HG02759 (cell line): ENCODE data around the gene HOMER3.
A peak's percentile ranks its signal among the peaks of the same experiment; 100 is the strongest.
"Not testable (repeated sequence)": the region's sequence is repeated elsewhere in the genome, so short reads cannot be mapped to it uniquely, and the experiment has no call there.

Experiments used
- ATAC-seq: cut with Tn5 transposase; IDR thresholded peaks from one replicate; pipeline ENCODE4 v1.9.1; 2021; ENCODE audit warnings: mild to moderate bottlenecking, moderate library complexity; ENCODE audit not compliant: unreplicated experiment

The HOMER3 gene

DNA sequence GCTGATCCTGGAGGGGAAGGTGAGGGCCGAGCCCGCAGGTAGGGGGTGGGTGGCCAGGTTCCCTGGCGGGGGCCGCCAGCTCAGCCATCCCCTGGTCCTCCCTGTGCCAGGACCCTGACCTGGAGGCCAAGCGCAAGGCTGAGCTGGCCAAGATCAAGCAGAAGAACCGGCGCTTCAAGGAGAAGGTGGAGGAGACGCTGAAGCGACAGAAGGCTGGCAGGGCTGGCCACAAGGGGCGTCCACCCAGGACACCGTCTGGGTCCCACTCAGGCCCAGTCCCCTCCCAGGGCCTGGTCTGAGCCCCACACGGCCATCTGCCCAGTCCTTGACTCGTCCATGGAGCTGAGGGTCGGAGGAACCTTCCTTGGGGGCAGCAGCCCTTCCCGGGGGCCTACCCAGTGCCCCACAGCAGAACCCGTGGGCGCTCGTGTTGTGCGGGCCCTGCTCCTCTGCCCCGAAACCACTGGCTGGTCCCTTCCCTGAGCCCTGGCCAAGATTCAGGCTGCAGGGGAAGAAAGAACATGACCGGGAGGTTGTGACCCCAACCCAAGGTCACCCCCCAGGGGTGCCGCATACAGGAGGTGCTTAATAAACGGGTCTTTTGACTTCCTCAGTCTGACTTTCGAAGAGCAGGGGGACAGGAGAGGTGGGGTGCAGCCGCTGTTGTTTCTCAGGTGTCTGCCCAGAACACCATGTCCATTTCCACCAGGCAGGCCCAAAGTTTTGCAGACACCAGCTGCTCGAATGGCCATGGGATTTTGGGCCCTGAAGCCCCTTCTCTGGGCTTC lies 12.8 kb downstream of the HOMER3 start:
- ATAC-seq, result no peak

DNA sequence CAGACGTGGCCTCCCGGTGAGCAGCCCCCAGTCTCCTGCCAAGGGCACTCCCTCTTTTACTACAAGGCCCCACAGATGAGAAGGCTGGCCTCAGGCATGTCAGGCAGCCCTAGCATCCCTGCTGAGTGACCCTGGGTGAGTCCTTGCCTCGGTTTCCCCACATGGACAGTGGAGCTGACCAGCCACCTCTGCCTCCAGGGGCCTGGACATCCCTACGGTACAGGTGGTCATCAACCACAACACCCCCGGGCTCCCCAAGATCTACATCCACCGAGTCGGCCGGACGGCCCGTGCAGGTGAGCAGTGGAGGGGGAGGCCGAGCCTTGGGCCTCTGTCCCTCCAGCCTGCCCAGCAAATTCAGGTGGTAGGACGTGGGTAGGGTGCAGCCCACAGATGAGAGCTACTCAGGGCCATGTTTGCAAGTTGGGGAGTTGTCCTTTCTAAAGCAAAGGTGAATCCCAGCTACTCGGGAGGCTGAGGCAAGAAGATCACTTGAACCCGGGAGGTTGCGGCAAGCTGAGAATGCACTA lies 16.3 kb downstream of the HOMER3 start:
- no peak for ATAC-seq

DNA sequence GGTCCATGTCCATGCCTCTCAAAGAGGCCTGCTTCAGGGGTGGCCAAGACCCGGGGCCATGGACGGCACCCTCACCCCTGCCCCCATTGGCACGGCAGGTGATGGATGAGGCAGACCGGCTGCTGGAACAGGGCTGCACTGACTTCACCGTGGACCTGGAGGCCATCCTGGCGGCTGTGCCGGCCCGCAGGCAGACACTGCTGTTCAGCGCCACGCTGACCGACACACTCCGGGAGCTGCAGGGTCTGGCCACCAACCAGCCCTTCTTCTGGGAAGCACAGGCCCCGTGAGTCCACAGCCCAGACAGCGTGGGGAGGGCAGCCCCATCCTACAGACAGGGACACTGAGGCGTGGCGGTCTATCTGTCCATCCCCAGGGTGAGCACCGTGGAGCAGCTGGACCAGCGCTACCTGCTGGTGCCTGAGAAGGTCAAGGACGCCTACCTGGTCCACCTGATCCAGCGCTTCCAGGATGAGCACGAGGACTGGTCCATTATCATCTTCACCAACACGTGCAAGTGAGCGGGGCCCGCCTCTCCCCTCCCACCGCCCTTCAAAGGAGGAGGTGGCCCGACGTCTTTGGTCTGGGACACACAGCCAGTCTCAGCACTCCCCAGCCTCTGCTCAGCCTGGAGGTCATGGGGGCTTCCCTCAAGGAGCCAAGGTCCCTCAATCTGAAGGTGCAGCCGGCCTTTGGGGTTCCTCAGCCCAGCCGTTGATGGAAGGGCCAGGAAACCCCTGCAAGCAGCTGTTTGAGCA lies 18.6 kb downstream of the HOMER3 start:
- no peak for ATAC-seq

DNA sequence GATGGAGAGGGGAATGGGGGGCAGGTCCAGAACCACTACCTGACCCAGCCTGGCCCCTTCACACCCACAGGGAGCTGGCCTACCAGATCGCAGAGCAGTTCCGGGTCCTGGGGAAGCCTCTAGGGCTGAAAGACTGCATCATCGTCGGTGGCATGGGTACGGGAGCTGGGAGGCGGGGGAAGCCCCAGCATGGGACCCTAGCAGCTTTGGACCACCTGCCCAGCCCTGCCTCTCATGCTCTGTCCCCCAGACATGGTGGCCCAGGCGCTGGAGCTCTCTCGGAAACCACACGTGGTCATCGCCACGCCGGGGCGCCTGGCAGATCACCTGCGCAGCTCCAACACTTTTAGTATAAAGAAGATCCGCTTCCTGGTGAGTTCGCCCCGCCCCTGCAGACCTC lies 19.4 kb downstream of the HOMER3 start:
- ATAC-seq, result no peak

DNA sequence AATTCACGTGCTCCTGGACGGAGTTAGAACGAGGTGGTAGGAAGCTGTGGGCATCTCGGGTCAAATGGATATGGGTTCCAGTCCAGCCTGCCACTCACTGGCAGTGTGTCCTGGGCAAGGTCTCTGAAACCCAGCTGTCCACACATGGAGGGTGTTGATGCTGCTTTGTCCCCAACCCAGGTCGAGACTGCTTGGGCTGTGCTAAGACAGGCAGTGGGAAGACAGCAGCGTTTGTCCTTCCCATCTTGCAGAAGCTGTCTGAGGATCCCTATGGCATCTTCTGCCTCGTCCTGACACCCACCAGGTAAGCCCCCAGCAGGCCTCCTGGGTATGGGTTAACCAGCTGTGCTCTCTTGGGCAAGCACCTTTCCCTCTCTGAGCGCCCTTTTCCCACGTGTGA lies 20.6 kb downstream of the HOMER3 start:
- no peak for ATAC-seq

DNA sequence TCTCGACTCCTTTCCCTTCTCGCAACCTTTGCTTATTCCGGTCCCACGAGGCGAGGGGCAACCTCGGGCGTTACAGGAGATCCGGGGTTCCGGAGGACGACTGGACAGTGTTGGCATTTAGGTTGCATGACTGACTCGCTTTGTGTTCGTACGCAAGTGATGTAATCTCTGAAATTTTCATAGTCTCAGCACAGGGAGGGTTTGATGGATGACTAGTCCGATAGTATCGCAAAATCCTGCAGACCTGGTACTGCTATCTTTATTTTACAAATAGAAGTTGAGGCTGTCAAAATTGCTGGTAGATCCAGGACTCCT lies 21.2 kb downstream of the HOMER3 start:
- ATAC-seq, result no peak

DNA sequence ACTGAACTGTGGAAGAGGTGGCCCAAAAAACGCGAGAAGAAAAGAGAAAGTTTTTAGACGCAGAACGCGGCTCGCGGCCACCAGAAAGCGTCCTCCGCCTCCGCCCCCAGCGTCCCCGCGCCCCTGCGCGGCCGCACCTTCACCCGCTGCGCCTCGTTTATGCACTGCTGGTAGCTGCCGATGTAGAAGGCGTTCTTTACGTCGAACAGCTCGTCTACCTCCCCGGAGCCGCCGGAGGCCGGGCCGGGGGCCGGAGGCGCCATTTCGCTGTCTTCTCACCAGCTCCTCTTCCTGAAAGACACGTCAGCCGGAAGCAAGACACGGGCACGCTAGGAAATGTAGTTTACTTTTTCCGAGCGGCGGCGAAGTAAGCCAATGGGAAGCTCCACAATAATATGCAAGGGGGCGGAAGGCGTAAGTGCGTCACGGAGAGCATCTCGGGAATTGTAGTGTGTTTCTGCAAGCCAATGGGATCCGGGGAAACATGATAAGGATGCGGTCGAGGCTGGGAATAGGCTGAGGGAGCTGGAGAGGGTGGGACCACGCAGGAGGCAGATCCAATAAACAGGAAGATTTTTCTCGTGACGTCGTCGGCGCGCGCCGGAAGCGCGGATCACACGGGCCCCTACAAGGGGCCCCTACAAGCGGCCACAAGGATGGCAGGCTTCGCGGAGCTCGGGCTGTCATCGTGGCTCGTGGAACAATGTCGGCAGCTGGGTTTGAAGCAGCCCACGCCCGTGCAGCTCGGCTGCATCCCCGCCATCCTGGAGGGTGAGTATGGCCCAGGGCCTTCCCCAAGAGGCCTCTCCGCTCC lies 21.7 kb downstream of the HOMER3 start, which contains the start of the genes COPE and DDX49:
Gene COPE (minus strand): TSS at position 302 of the 814 bp plus-strand sequence. CDS start 39 bp downstream, at position 263.
Gene DDX49 (plus strand): TSS at position 630 of the 814 bp plus-strand sequence. CDS start 27 bp downstream, at position 657.
- ATAC-seq, result peak; percentile 92

DNA sequence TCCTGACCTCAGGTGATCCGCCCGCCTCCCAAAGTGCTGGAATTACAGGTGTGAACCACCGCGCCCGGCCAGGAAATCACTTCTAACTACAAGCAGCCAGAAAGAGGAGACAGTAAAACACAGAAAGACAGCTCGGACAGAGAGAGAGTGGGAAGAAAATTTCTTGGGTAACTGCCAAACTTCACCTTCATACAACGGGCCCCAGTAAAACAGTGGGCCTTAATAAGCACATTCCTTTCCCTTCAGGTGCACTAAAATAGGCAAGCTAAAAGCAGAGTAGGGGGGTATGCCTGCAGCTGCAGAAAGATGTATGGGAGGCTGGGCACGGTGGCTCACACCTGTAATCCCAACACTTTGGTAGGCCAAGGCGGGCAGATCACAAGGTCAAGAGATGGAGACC lies 23.4 kb downstream of the HOMER3 start:
- not testable (repeated sequence) for ATAC-seq

DNA sequence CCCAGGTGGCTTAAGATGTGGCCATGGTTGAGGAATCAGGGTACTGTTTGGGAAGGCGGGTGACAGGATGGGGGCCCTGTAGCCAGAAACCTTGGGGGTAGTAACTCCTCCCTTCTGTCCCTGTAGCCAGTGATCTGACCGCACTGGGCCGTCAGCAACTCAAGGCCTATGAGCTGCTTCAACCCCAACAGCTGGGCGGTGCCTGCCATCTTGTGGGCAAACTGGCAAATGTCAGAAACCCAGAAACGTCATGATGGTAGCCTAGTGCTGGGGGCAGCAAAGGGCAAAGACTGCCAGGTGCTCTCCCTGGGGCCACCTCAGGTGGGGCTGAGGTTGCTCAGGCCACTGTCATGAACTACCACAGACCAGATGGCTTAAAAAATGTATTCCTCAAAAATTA lies 25.4 kb downstream of the HOMER3 start:
- no peak for ATAC-seq

DNA sequence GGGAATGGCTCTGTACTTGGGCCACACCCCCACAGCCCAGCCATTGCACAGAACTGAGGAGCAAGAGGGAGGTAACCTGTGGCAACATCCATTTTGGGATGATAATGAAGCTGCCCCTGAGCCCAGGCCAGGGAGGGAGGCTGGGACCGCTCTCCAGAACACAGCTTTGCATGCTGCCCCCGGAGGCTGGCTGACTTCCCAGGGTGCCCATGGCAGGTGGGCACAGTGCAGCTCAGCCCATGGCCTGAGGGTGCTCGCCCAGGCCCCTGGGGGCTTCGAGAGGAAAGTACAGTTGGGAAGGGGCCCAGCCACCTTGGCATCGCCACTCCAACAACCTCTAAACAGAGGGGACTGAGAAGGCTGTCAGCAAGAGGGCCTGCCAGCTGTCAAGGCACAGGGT lies 27.6 kb downstream of the HOMER3 start:
- ATAC-seq, result no peak

DNA sequence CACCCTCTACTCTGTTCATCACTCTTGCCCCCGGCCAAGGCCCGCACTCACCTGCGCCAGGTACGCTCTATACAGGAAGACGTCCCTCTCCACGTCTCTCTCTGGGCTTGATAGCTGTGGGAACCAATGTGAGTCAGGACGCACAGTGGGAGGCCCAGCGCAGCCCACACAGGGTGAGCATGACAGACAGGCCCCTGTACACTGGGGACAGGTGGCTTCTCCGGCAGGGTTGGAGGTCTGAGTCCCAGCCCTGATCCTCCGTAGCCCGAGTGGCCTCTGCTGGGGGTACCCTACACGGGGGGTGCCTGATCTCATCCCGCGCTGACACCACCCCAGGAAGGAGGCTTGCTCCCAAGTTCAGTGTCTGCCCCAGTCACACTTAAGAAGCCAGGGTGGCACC lies 28.1 kb downstream of the HOMER3 start:
- no peak for ATAC-seq

DNA sequence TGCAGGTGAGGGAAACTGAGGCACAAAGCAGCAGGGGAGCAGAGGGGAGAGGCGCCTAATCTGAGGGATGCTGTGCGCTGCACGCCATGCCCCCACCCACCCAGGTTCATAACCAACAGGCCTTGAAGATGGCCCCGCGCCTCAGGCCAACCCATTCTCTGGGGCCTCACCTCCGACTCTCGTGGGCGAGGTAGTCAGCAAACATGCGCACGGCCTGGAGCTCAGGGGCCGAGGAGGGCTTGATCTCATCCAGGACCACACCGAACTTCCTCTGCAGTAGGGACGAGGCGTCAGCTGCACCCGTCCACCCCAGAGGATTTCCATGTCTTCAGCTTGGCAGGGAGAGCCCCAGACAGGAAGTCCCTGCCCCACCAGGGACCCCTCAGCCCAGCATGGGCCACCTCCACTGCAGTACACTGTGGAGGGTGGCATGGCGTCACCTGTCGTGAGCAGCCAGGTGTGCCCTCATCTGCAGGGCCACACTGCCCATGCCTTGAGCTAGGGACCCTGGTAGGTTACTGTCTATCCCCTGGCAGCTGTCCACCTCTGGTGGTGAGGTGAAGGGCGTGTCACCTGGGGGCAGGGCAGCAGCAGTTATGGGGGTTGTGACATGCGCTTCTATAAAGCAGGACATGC lies 30.1 kb downstream of the HOMER3 start:
- ATAC-seq, result no peak

DNA sequence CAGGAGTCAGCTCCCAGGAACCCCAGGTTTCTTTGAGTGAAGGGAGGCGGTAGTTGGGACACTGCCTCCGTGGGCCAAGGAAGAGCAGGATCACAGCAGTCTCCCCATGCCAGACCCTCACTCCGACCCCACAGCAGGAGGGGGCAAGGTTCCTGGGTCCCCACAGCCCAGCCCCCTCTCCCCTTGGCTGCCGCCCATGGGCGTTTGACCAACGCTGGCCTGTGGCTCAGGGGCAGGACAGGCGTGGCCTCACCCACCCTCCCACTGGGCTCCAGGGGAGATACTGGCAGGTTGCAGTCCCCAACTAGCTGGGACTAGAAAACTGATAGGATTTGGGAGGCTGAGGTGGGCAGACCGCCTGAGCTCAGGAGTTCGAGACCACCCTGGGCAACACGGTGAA lies 31.0 kb downstream of the HOMER3 start:
- no peak for ATAC-seq

DNA sequence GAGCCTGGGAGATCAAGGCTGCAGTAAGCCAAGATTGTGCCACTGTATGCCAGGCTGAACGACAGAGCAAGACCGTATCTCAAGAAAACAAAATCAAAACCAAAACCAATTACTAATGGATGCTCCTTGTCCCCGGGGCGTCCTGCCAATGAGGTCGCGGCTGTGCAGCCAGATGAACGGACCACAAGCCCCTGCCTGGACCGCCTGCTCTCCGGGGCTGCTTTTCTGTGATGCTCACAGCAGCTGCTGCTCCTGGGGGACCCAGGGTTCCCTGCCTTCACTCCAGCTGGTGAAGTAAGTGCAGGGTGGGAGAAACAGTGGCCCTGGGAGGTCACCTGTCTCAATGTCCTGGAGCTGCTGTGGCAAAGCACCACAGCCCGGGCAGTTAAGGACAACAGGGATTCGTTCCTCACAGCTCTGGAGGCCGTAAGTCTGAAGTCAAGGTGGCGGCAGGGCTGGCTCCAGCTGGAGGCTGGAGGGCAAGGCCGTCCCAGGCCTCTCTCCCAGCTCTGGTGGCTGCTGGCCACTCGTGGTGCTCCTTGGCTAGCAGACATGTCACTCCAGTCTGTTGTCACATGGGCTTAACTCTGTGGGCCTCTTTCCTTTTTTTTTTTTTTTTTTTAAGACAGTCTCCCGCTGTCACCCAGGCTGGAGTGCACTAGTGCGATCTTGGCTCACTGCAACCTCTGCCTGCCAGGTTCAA lies 31.9 kb downstream of the HOMER3 start:
- ATAC-seq, result no peak

DNA sequence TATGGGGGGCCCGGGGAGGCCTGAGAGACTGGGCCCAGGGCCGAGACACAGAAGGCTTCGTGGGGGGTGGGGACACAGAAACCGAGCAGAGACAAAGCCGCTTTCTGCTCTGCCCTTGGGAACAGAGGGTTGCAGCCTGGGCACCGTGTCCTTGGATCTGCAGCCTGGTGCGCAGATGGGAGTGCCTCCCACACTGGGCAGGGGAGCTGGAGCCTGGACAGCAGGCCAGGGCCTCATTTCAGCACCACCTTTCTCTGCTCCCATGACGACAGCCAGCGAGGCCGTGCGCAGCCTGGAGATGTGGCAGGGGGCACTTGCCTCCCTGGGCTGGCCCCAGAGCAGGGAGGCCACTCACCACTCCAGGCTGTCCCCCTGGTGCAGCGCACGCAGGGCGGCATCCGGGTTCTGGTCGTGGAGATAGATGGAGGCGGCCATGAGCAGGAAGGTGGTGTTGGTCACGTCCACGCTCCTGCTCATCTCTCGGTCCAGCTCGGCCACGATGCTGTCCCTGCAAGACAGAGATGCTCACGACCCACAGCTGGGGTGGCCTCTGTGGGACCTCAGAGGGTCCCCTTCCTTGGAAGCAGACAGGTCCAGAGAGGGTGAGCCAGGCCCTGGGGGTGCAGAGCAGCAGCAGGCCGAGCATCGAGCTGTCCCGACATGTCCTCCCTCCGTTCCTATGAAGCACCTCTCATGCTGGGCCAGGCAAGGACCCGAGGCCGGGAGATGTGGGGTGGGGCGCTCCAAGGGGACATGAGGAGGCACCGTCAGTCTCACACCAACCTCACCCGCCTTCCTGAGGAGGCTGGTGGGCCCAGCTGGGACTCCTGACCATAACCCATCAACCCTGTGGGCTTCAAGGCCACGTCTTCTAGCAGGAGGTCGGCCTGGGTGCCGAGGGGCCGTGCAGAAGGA lies 34.2 kb downstream of the HOMER3 start:
- no peak for ATAC-seq

DNA sequence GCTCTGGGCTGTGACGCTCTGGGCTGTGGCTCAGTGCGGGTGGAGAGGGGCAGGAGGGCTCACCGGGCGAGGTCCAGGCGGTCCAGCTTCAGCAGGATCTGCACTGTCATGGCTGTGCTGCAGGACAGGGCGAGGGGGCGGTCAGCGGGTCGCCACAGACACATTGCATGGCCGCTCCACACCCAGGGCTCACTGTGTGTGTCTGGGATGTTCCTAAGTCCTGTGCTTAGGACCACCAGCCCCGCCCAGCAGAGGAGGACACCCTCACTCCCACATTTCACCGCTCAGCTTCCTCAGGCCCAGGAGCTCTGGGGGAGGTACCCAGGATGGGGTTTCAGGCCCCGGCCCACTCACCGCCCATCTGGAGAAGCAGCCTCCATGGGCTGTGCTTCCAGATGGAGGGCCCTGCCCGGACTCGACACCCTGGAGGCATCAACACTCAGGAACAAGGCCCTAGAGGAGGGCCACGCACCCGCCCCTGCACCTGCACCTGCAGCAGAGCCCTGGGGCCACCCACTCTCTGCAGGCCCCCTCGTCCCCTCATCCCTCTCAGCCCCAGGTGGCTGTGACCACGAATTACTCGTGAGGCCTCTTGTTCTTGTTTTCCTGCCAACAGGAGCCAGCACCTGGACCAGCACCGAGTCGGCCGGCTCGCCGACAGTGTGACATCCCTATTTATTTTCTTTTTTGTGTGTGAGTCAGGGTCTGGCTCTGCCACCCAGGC lies 35.3 kb downstream of the HOMER3 start:
- ATAC-seq, result no peak

DNA sequence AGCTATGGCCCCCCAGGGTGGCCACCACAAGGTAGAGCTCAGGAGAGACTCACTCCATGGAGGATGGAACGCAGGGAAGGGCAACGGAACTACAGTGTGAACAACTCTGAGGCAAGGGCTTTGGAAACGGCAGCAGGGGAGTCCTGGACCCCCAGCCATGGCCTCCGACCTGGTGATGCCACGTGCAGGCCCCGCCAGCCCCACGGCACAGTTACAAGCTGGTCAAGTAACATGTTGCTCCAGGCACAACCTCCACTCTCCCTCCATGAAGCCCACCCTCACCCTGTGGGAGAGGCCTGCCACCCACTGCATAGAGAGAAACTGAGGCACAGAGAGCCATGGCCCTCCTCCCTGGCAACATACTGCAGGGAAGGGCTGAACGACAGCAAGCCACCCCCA lies 36.0 kb downstream of the HOMER3 start:
- no peak for ATAC-seq

DNA sequence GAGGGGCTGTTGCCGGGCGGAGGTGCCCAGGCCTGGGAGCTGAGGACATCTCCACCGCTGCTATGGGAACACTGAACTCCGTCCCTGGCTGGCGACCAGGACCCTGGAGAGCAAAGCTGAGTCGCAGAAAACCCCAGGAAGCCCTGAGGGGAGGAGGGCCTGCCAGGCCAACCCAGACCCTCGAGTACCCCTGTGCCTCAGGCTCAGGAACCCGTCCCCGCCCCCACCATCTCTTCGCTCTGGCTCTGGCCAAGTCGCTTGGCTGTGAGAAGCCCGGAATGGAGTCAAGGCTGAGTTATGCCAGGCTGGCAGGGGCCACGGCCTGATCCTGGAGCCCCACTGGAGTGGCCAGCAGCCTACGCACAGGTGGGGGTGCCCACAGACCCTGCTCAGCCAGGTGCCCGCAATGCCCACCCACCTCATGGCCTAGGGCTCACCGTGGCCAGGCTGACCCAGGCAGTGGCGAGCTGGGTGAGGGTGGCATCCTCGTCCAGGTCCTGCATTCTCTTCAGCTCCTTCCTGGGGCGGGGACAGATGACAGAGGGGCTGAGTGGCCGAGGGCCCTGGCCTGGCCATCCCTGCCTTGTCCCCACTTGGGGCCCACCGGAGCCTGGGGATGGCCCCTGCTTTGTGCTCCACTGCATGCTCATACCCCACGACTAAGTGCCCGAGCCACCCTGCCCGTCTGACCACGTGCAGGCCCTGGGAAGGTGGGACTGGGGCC lies 36.5 kb downstream of the HOMER3 start:
- no peak for ATAC-seq
